H9 (cell line): Measurements from ENCODE around the gene RCOR2. TPM values are rescaled to one million over a fixed set of nuclear protein-coding genes. Genes with fewer than 3 reads are reported as not detected.

Source experiments
- DNase-seq: peaks from one replicate; pipeline ENCODE4 v3.0.0-alpha.2; 2017
- H2AFZ ChIP-seq: one replicate; pipeline ENCODE4 v1.6.1; 2013; ENCODE audit warnings: mild to moderate bottlenecking, low read length, control low read depth, moderate library complexity
- H2AK5ac ChIP-seq: 2 replicates; pipeline ENCODE4 v1.6.1; 2013; ENCODE audit warnings: low read length, control low read depth, mixed read lengths; ENCODE audit not compliant: insufficient read length
- H2BK120ac ChIP-seq: one replicate; pipeline ENCODE4 v1.6.1; 2013; ENCODE audit warnings: low read depth, mild to moderate bottlenecking, low read length, control low read depth, inconsistent platforms; ENCODE audit not compliant: poor library complexity, severe bottlenecking
- H2BK12ac ChIP-seq: 2 replicates; pipeline ENCODE4 v1.6.1; 2013; ENCODE audit warnings: low read length, control low read depth, mixed read lengths, low read depth; ENCODE audit not compliant: insufficient read length
- H2BK15ac ChIP-seq: 2 replicates; pipeline ENCODE4 v1.6.1; 2013; ENCODE audit warnings: low read depth, low read length, control low read depth
- H2BK20ac ChIP-seq: one replicate; pipeline ENCODE4 v1.6.1; 2013; ENCODE audit warnings: low read depth, mild to moderate bottlenecking, low read length, control low read depth, inconsistent platforms; ENCODE audit not compliant: poor library complexity, severe bottlenecking
- H2BK5ac ChIP-seq: 2 replicates; pipeline ENCODE4 v1.6.1; 2013; ENCODE audit warnings: low read length, control low read depth, mixed read lengths; ENCODE audit not compliant: insufficient read length
- H3K14ac ChIP-seq: 2 replicates; pipeline ENCODE4 v1.6.1; 2013; ENCODE audit warnings: low read length, control low read depth; ENCODE audit not compliant: insufficient read depth
- H3K18ac ChIP-seq: 2 replicates; pipeline ENCODE4 v1.6.1; 2013; ENCODE audit warnings: low read depth, mild to moderate bottlenecking, mixed read lengths, low read length, control low read depth; ENCODE audit not compliant: insufficient read length
- H3K23ac ChIP-seq: 2 replicates; pipeline ENCODE4 v1.6.1; 2013; ENCODE audit warnings: low read length, control low read depth, mixed read lengths, low read depth; ENCODE audit not compliant: insufficient read length
- H3K23me2 ChIP-seq: 2 replicates; pipeline ENCODE4 v1.6.1; 2013; ENCODE audit warnings: low read depth, mild to moderate bottlenecking, mixed read lengths, low read length, control low read depth; ENCODE audit not compliant: insufficient read length, poor library complexity, severe bottlenecking
- H3K27ac ChIP-seq: 2 replicates; pipeline ENCODE4 v1.5.1; 2013; ENCODE audit warnings: low read length, control low read depth, mixed read lengths, low read depth; ENCODE audit not compliant: insufficient read length
- H3K27me3 ChIP-seq: 2 replicates; pipeline ENCODE4 v1.6.1; 2013; ENCODE audit warnings: low read length, control low read depth, inconsistent platforms; ENCODE audit not compliant: insufficient read depth
- H3K4ac ChIP-seq: 2 replicates; pipeline ENCODE4 v1.6.1; 2013; ENCODE audit warnings: low read depth, mild to moderate bottlenecking, control low read depth, inconsistent platforms, low read length, moderate library complexity
- H3K4me1 ChIP-seq: 2 replicates; pipeline ENCODE4 v1.6.1; 2013; ENCODE audit warnings: low read length, control low read depth, inconsistent platforms; ENCODE audit not compliant: insufficient read depth
- H3K4me2 ChIP-seq: 2 replicates; pipeline ENCODE4 v1.6.1; 2013; ENCODE audit warnings: low read length, control low read depth, mixed read lengths; ENCODE audit not compliant: insufficient read length, insufficient read depth
- H3K56ac ChIP-seq: 2 replicates; pipeline ENCODE4 v1.6.1; 2013; ENCODE audit warnings: low read depth, mild to moderate bottlenecking, mixed read lengths, low read length, control low read depth; ENCODE audit not compliant: insufficient read length
- H3K79me1 ChIP-seq: 2 replicates; pipeline ENCODE4 v1.6.1; 2013; ENCODE audit warnings: low read depth, mild to moderate bottlenecking, moderate library complexity, low read length, control low read depth, inconsistent platforms; ENCODE audit not compliant: insufficient read depth, poor library complexity, severe bottlenecking
- H3K79me2 ChIP-seq: 2 replicates; pipeline ENCODE4 v1.6.1; 2013; ENCODE audit warnings: low read length, control low read depth, inconsistent platforms; ENCODE audit not compliant: insufficient read depth
- H3K9ac ChIP-seq: 2 replicates; pipeline ENCODE4 v1.6.1; 2013; ENCODE audit warnings: low read length, control low read depth, mixed read lengths; ENCODE audit not compliant: insufficient read length; ENCODE audit errors: extremely low read depth
- H3K9me3 ChIP-seq: one replicate; pipeline ENCODE4 v1.6.1; 2013; ENCODE audit warnings: low read depth, low read length, inconsistent platforms; ENCODE audit not compliant: control insufficient read depth
- H3T11ph ChIP-seq: one replicate; pipeline ENCODE4 v1.6.1; 2013; ENCODE audit warnings: mild to moderate bottlenecking, low read length, control low read depth, inconsistent platforms
- H4K20me1 ChIP-seq: one replicate; pipeline ENCODE4 v1.6.1; 2013; ENCODE audit not compliant: control insufficient read depth, insufficient read length, insufficient read depth
- H4K5ac ChIP-seq: 2 replicates; pipeline ENCODE4 v1.6.1; 2013; ENCODE audit warnings: low read depth, mild to moderate bottlenecking, mixed read lengths, low read length, control low read depth; ENCODE audit not compliant: insufficient read length
- H4K8ac ChIP-seq: replicated peaks from 2 replicates; pipeline ENCODE4 v1.6.1; 2013; ENCODE audit warnings: low read length, control low read depth, mixed read lengths, low read depth; ENCODE audit not compliant: insufficient read length
- H4K91ac ChIP-seq: 2 replicates; pipeline ENCODE4 v1.6.1; 2013; ENCODE audit warnings: low read depth, mild to moderate bottlenecking, moderate library complexity, mixed read lengths, low read length, control low read depth; ENCODE audit not compliant: insufficient read length
- H3K27ac Mint-ChIP-seq, 3 experiments: 2 replicates in 2 of 3; 3 replicates in 1 of 3; pipeline ENCODE4 v1.8.0; 2020 to 2021; ENCODE audit warnings: mixed read lengths in 3 of 3, mild to moderate bottlenecking in 1 of 3, moderate library complexity in 1 of 3
- H3K27me3 Mint-ChIP-seq: 2 replicates; pipeline ENCODE4 v1.8.0; 2021; ENCODE audit warnings: low read depth, mild to moderate bottlenecking, moderate library complexity, mixed read lengths
- H3K36me3 Mint-ChIP-seq, 3 experiments: 2 replicates in 2 of 3; 3 replicates in 1 of 3; pipeline ENCODE4 v1.8.0; 2020 to 2021; ENCODE audit warnings: low read depth in 3 of 3, mixed read lengths in 3 of 3; ENCODE audit not compliant: insufficient read depth in 1 of 3
- H3K4me1 Mint-ChIP-seq, 2 experiments: 2 replicates each; pipeline ENCODE4 v1.8.0; 2020; ENCODE audit warnings: mixed read lengths in 2 of 2
- H3K4me3 Mint-ChIP-seq, 2 experiments: 2 replicates in 1 of 2; 3 replicates in 1 of 2; pipeline ENCODE4 v1.8.0; 2020 to 2021; ENCODE audit warnings: mild to moderate bottlenecking in 2 of 2, mixed read lengths in 2 of 2, moderate library complexity in 1 of 2
- H3K9me3 Mint-ChIP-seq, 2 experiments: 2 replicates in 1 of 2; 3 replicates in 1 of 2; pipeline ENCODE4 v1.8.0; 2020; ENCODE audit warnings: mild to moderate bottlenecking in 2 of 2, mixed read lengths in 2 of 2, moderate library complexity in 1 of 2
- WGBS: extraction: QIAGEN DNeasy Blood & Tissue Kit; methylation state at CpG from one replicate; pipeline ENCODE4 v1.1.7; 2013; ENCODE audit warnings: missing lambda C conversion rate, low lambda C conversion rate, mixed read lengths; ENCODE audit not compliant: insufficient read length; ENCODE audit errors: extremely low coverage; 5-methylcytosine and 5-hydroxymethylcytosine counted together
- total RNA-seq: library from RNA; stranded (reverse); gene quantifications from 2 replicates; pipeline ENCODE4 v1.2.1, GENCODE V29; 2021
- TF ChIP-seq, protein P1 (sequence below): fragments of 200-600 bp; sonication (generic); conservative IDR thresholded peaks from 3 replicates; pipeline ENCODE4 v1.8.0; 2021; ENCODE audit warnings: antibody characterized with exemption, mild to moderate bottlenecking

RCOR2 gene
- total RNA-seq, 1 experiment from 2014 or later: 118 TPM

DNA sequence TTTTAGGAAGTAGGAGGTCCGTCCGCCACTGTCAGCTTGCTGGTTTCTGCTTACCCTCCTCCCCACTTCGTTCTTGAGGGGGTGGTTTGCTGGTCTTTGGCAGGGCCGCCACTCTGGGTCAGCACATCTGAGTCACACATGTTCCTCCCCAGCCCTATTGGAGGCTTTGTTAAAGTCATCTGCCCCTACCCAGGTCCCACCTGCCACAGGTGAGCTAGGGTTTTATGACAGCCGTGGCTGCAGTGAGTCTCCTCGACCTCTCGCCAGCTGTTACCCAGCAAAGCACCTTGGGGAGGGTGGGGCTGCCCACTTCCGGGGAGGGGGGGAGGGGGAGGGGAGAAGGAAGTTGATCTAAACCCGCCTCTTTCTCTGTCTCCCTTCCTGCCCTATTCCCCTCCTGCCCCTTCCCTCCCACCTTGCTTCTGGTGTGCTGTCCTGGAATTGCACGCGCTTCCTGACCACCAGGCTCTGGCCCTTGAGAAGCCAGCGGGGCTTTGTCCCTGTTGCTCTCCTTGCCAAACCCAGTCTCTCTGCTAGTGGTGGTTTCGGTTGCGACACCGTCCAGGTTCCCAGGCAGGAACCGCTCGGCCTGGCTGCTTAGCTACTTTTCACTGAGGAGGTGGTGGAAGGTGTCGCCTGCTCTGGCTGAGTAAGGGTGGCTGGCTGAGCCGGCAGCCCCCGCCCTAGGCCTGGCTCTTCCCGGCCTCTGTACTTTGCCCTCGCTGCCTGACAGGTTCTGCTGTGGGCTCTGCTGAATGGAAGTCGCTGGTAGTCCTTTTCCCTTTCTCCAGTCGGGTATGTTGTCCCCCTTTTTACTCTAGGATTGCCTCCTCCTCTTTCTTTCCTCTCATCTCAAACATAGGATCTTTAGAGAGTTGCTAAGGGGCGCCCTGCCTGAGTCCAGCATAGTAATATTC, 28.5 kb downstream of the RCOR2 start:
- Histone ChIP-seq H4K91ac (no peak overlapping the region), H3K23ac (no peak overlapping the region), H2BK12ac (no peak overlapping the region), H3K18ac (no peak overlapping the region), H3K4me2 (peak overlapping the region; percentile 4), H2BK20ac (no peak overlapping the region), H3K79me2 (peaks cover 9% of the 10 kb centered on the region; the same call in 1 of the 2 replicates), H4K20me1 (no peaks in the 10 kb centered on the region), H3K9me3 (no peaks in the 10 kb centered on the region), H2BK120ac (no peak overlapping the region), H4K5ac (no peak overlapping the region), H3K27ac (no peak overlapping the region), H2AFZ (no peak overlapping the region), H3K4me1 (peaks cover 10% of the 10 kb centered on the region; the same call in 1 of the 2 replicates), H4K8ac (no peak overlapping the region), H3K23me2 (no peaks in the 10 kb centered on the region), H3T11ph (no peak overlapping the region), H3K79me1 (peaks cover 3% of the 10 kb centered on the region), H3K56ac (no peak overlapping the region), H3K4ac (no peak overlapping the region), H2BK5ac (no peak overlapping the region), H3K14ac (peak overlapping the region; percentile 38; the same call in 1 of the 2 replicates), H2BK15ac (no peak overlapping the region), H2AK5ac (no peak overlapping the region), H3K27me3 (no peaks in the 10 kb centered on the region), H3K9ac (peak overlapping the region; percentile 1)
- DNase-seq: peak; percentile 85
- peaks cover 29 to 59% of the 10 kb centered on the region in 2 experiments for H3K4me1 Mint-ChIP-seq
- H3K4me3 Mint-ChIP-seq: peak overlapping the region; percentile 52 to 70
- peak overlapping the region; percentile 91 to 96 (median 92); a peak in 6 of 7 replicates for H3K27ac Mint-ChIP-seq
- TF ChIP-seq, protein P1, sequence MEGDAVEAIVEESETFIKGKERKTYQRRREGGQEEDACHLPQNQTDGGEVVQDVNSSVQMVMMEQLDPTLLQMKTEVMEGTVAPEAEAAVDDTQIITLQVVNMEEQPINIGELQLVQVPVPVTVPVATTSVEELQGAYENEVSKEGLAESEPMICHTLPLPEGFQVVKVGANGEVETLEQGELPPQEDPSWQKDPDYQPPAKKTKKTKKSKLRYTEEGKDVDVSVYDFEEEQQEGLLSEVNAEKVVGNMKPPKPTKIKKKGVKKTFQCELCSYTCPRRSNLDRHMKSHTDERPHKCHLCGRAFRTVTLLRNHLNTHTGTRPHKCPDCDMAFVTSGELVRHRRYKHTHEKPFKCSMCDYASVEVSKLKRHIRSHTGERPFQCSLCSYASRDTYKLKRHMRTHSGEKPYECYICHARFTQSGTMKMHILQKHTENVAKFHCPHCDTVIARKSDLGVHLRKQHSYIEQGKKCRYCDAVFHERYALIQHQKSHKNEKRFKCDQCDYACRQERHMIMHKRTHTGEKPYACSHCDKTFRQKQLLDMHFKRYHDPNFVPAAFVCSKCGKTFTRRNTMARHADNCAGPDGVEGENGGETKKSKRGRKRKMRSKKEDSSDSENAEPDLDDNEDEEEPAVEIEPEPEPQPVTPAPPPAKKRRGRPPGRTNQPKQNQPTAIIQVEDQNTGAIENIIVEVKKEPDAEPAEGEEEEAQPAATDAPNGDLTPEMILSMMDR: no peak; the same call in 2 of the 3 replicates
- H3K9me3 Mint-ChIP-seq: no peaks in the 10 kb centered on the region
- H3K36me3 Mint-ChIP-seq: peaks cover 2 to 10% (median 8%) of the 10 kb centered on the region in 3 experiments; a peak in 5 of 7 replicates
- no peaks in the 10 kb centered on the region; the same call in 1 of the 2 replicates for H3K27me3 Mint-ChIP-seq
- no CpG with 5 or more reads among the region's 25 CpGs for WGBS
